ENCODE data around the gene TNFRSF12A. TPM values are rescaled to one million over a fixed set of nuclear protein-coding genes. Genes with fewer than 3 reads are reported as not detected.

TNFRSF12A gene
- total and polyA plus RNA-seq, 2 of the 13 experiments (the other 11 are each of a cell fraction or from before 2014, with no cell fraction given), result 61.9 to 66.0 TPM

- TF ChIP-seq MTF1 (CRISPR knock-in tag; IDR thresholded peaks at IDR 0.05) (0 out of 2 replicates have a peak, but pooled peaks have one; percentile 17), ZFP36L2 (CRISPR knock-in tag; IDR thresholded peaks at IDR 0.05) (no peak), ZMAT3 (CRISPR knock-in tag; conservative IDR thresholded peaks at IDR 0.05) (peak; percentile 71; the same call in 1 of the 2 replicates), ARID2 (CRISPR knock-in tag; IDR thresholded peaks at IDR 0.05; ENCODE audit: borderline replicate concordance) (peak; percentile 27; the same call in 1 of the 2 replicates), ZFX (CRISPR knock-in tag; IDR thresholded peaks at IDR 0.05; ENCODE audit: low read depth) (peak; percentile 96), ZSCAN31 (CRISPR knock-in tag; IDR thresholded peaks at IDR 0.05; ENCODE audit: low read depth) (peak; percentile 81), ZNF20 (CRISPR knock-in tag; IDR thresholded peaks at IDR 0.05) (no peak), ZNF275 (CRISPR knock-in tag; IDR thresholded peaks at IDR 0.05; ENCODE audit: borderline replicate concordance) (no peak; the same call in 1 of the 2 replicates), SMAD3 (CRISPR knock-in tag; IDR thresholded peaks at IDR 0.05) (no peak), GMEB1 (CRISPR knock-in tag; IDR thresholded peaks at IDR 0.05; ENCODE audit: borderline replicate concordance) (peak; percentile 94), ZMYM4 (CRISPR knock-in tag; IDR thresholded peaks at IDR 0.05) (peak; percentile 13; the same call in 1 of the 2 replicates), HDAC1 (CRISPR knock-in tag; IDR thresholded peaks at IDR 0.05) (peak; percentile 81; the same call in 1 of the 2 replicates), PHB2 (IDR thresholded peaks at IDR 0.05; ENCODE audit: partially characterized antibody) (no peak), CBFB (CRISPR knock-in tag; IDR thresholded peaks at IDR 0.05) (no peak), THAP7 (CRISPR knock-in tag; IDR thresholded peaks at IDR 0.05) (no peak; the same call in 1 of the 2 replicates), RBM22 (optimal IDR thresholded peaks at IDR 0.05; ENCODE audit: low read length) (peak; percentile 66), ZSCAN21 (CRISPR knock-in tag; IDR thresholded peaks at IDR 0.05; ENCODE audit: borderline replicate concordance) (no peak)
- TF ChIP-seq, protein P1, sequence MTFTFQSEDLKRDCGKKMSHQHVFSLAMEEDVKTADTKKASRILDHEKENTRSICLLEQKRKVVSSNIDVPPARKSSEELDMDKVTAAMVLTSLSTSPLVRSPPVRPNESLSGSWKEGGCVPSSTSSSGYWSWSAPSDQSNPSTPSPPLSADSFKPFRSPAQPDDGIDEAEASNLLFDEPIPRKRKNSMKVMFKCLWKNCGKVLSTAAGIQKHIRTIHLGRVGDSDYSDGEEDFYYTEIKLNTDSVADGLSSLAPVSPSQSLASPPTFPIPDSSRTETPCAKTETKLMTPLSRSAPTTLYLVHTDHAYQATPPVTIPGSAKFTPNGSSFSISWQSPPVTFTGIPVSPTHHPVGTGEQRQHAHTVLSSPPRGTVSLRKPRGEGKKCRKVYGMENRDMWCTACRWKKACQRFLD (CRISPR knock-in tag; IDR thresholded peaks at IDR 0.05; ENCODE audit: borderline replicate concordance), result peak; percentile 25; the same call in 1 of the 2 replicates
- TF ChIP-seq, protein P2, sequence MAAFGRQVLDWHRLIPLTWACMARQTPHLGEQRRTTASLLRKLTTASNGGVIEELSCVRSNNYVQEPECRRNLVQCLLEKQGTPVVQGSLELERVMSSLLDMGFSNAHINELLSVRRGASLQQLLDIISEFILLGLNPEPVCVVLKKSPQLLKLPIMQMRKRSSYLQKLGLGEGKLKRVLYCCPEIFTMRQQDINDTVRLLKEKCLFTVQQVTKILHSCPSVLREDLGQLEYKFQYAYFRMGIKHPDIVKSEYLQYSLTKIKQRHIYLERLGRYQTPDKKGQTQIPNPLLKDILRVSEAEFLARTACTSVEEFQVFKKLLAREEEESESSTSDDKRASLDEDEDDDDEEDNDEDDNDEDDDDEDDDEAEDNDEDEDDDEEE (CRISPR knock-in tag; IDR thresholded peaks at IDR 0.05), result no peak; the same call in 1 of the 2 replicates
- TF ChIP-seq, protein P3, sequence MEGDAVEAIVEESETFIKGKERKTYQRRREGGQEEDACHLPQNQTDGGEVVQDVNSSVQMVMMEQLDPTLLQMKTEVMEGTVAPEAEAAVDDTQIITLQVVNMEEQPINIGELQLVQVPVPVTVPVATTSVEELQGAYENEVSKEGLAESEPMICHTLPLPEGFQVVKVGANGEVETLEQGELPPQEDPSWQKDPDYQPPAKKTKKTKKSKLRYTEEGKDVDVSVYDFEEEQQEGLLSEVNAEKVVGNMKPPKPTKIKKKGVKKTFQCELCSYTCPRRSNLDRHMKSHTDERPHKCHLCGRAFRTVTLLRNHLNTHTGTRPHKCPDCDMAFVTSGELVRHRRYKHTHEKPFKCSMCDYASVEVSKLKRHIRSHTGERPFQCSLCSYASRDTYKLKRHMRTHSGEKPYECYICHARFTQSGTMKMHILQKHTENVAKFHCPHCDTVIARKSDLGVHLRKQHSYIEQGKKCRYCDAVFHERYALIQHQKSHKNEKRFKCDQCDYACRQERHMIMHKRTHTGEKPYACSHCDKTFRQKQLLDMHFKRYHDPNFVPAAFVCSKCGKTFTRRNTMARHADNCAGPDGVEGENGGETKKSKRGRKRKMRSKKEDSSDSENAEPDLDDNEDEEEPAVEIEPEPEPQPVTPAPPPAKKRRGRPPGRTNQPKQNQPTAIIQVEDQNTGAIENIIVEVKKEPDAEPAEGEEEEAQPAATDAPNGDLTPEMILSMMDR (CRISPR knock-in tag; IDR thresholded peaks at IDR 0.05), result no peak; the same call in 1 of the 2 replicates
Observed at GRCh38 chr16:2980227-2981176, 39.7 kb upstream of the TNFRSF12A start, which contains the start of gene PKMYT1 (continued).

Measured in HepG2 (cell line).